NT2/D1 (cell line): ENCODE results near the gene LHFPL3.

Experiments
- SUZ12 ChIP-seq: IDR thresholded peaks from 2 replicates; pipeline ENCODE4 v1.6.1; 2011; ENCODE audit not compliant: insufficient read length, insufficient read depth; ENCODE audit errors: extremely low read depth
- YY1 ChIP-seq: IDR thresholded peaks from 2 replicates; pipeline ENCODE4 v1.6.1; 2011; ENCODE audit not compliant: insufficient read length, insufficient read depth

DNA sequence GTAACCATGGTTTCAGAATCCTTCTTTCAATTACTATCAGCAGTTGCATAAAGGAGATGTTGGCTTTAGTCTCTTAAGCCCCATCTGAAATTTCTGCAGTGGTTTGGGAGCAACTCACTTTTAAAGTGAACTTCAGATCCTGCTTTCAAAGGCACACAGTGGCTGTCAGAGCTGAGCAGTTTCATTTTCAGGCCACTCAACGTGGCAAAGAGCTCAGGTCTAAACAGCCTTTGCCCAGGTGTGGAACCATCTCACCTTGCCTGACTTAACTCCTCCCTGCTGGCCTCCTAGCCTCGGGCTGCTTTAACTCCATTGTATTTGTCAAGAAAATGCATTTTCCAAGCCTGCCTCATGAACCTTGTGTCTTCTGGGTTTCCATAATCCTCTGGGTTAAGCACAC is 488.1 kb downstream of the LHFPL3 start:
- TF ChIP-seq SUZ12 (no peak), YY1 (no peak)
